GM18505 (cell line): ENCODE data around the gene SLC24A3.

Experiments
- ATAC-seq: cut with Tn5 transposase; IDR thresholded peaks from one replicate; pipeline ENCODE4 v1.9.1; 2021; ENCODE audit not compliant: unreplicated experiment
- POLR2A ChIP-seq: IDR thresholded peaks from 4 replicates; pipeline ENCODE4 v1.6.1; 2011; ENCODE audit warnings: borderline replicate concordance; ENCODE audit not compliant: insufficient read depth, insufficient read length; ENCODE audit errors: extremely low read depth

Gene SLC24A3

DNA sequence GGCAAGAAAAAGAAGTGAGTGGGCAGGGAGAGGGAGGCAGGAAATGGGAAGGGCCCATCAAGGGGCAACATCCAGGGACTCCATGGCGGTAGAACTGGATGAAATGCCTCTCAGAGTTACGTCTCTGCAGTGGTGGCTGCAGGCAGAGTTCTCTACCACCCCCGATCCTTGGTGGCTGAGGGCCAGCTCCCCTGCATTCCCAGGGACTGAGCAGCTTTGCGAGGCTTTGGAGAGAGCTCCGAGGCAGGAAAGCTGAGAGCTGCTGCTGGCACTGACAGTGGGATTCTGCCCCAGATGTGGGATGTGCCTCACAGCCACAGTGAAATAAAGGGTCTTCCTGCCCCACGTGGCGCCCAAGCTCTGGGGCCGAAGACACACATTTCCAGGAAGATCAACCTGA is 236.6 kb downstream of the SLC24A3 start:
- ATAC-seq: no peak
- TF ChIP-seq POLR2A: no peak

DNA sequence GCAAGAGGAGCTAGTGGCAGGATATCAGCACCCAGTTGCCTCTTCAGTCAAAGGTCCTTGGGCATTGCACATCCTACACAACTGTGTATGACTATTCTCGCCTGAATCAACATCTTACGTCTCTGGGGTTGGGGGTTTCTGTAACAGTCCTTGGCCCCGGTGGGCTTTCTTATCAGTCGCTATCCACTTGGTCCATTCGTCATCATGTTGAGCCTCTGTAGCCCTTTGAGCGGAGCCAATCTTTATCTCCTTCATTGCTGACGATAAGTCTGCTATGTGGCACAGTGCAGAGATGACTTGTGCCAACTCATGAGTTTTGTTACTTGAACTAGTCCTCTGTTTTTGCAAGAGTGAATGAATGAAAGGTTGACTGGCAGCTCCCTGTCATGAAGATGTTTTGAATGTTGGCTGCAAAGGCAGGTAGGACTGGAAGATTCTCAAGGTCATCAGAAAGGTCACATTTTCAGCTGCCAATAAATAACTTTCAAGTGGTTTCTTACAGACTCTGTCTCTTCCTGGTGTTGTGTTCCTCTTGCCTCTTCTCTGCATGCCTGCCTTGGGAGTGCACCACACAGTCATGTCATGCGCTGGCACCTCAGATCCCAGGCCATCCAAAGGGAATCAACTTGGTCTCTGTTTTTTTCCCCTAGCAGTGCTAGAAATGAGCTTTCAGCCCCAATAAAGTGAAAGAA is 238.9 kb downstream of the SLC24A3 start:
- TF ChIP-seq POLR2A: no peak

GRCh38 chr20:19451923-19452295 is 239.5 kb downstream of the SLC24A3 start:
- no peak for ATAC-seq
- TF ChIP-seq POLR2A: no peak

More for the DNA sequence above, 238.9 kb downstream of the SLC24A3 start:
- no peak for ATAC-seq

DNA sequence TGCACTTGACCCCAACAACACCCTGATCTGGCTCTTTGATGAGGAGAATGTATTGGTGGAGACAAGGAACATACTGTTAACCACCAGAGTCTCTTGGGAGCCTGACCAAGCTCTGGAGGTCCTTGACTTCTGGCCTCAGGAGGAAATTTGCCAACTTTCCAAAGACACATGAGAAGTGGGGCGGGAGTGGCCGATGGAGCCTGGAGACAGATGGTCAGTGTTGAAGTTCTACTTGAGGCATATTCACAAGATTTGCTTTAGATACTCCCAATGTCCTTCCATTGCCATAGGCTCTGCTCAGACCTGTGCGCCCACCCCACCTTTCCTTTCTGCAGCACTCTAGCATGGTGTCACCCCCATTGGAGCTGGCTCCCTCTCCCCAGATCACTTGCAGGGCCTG is 241.0 kb downstream of the SLC24A3 start:
- no peak for TF ChIP-seq POLR2A
- ATAC-seq: no peak

GRCh38 chr20:19453862-19454261 is 241.4 kb downstream of the SLC24A3 start:
- ATAC-seq: no peak
- no peak for TF ChIP-seq POLR2A

- no peak for TF ChIP-seq POLR2A
- ATAC-seq: no peak
Observed at GRCh38 chr20:19456595-19457395, 244.4 kb downstream of the SLC24A3 start.

- no peak for ATAC-seq
- TF ChIP-seq POLR2A: no peak
Observed at GRCh38 chr20:19457611-19458010, 245.2 kb downstream of the SLC24A3 start.

GRCh38 chr20:19460386-19460785 is 247.9 kb downstream of the SLC24A3 start:
- ATAC-seq: no peak
- no peak for TF ChIP-seq POLR2A

DNA sequence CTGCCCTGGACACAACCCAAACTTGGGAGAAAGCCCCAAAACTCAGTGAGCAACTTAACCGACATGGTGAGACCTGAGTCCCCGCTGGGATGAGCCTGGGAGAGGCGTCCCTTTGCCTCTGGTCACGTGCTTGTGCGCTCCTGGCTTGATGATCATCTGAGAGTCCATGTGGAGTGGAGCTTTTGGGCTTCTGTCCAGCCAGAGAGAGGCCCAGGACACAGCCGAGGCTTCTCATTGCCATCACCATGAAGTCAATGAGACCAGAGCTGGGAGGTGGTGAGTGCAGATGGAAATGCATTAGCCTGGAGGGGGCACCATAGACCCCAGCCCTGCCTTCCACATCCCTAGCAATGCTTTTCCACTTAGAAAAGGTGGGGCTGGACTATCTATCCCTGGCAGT is 250.0 kb downstream of the SLC24A3 start:
- TF ChIP-seq POLR2A: no peak

DNA sequence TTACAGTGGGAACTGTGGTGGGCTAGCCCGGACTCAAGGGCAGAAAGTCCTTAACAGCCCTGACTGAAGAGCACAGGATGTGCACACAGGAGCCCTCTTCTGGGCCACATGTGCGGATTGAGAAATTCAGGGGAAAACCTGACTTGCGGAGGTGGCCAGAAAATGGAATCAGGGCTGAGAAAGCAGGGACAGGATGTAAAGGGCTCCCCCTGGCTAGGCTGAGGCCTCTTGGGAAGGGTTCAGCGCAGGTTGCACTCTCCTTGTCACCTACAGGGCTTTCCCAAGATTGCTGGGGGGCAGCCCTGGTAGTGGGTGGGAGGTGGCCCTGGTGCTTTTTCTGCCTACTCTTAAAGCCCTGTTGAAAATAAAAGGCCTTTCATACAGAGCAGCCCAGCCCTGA is 251.2 kb downstream of the SLC24A3 start:
- no peak for ATAC-seq
- TF ChIP-seq POLR2A: no peak

More for the DNA sequence above, 250.0 kb downstream of the SLC24A3 start:
- no peak for ATAC-seq

DNA sequence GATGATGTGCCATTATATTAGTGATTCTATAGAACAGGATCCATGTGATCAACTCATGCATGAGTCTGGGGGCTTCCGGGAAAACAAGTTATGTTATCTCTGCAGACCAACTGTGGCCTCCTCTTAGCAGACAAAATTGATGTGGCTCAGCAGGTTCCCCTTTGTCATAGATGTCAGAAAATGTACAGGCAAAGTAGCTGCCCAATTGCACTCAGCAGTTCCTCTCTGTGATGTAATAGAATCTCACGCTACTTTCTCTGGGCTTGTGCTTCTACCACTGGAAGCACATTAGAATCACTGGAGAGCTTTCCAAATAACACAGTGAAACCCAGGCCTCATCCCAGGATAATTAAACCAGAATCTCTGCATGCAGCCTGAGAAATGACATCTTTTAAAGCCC is 253.1 kb downstream of the SLC24A3 start:
- ATAC-seq: no peak
- no peak for TF ChIP-seq POLR2A

- no peak for ATAC-seq
- TF ChIP-seq POLR2A: no peak
Observed at GRCh38 chr20:19466206-19466928, 253.9 kb downstream of the SLC24A3 start.

DNA sequence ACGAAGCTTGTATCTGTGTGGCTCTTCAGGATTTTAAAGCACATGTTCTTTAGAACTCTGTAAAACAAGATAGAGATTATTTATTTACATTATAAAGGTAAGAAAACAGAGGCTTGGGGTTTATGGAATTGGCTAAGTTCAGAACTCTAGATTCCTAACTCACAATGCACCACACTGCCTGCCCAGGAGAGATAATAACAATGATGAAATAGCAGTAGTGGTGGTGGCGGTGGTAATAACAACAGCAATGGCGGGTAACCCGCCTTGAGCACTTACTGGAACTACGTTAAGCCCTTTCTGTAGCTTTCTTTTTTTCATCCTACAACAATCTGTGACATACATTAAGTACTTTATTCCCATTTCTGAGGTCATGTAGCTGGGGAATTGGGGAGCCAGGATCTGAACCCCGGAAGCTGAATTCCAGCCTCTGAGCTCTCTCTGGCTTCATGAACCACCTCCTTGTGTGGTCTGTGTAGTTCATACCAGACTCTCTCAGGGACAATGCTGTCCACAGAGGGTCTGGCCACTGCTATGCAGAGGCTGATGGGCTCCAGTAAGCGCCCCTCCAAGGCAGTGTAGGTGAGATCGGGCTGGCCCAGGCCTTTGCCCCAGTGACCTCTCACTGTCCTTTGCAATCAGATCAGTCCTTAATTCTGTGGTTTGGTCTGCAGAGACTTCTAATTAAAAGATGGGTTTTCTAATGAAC is 260.9 kb downstream of the SLC24A3 start:
- ATAC-seq: no peak
- TF ChIP-seq POLR2A: no peak
